Colonic mucosa (tissue), 4 donors: Measurements from ENCODE around the gene CCL26. TPM values are rescaled to one million over a fixed set of nuclear protein-coding genes. Genes with fewer than 3 reads are reported as not detected.
"Not testable (repeated sequence)": the region's sequence is repeated elsewhere in the genome, so short reads cannot be mapped to it uniquely, and the experiment has no call there.

Source experiments
- DNase-seq: peaks from one replicate; pipeline ENCODE4 v3.0.0-alpha.2; 2020
- H3K27ac ChIP-seq: fragments of 200-600 bp; one replicate; pipeline ENCODE4 v1.8.0; 2021
- H3K27me3 ChIP-seq: fragments of 200-600 bp; one replicate; pipeline ENCODE4 v1.8.0; 2021
- H3K36me3 ChIP-seq: fragments of 200-600 bp; one replicate; pipeline ENCODE4 v1.8.0; 2021
- H3K4me1 ChIP-seq: fragments of 200-600 bp; one replicate; pipeline ENCODE4 v1.8.0; 2021; ENCODE audit warnings: mild to moderate bottlenecking
- H3K4me3 ChIP-seq: fragments of 200-600 bp; one replicate; pipeline ENCODE4 v1.8.0; 2021
- H3K9ac ChIP-seq, 2 donors: one replicate each; pipeline ENCODE4 v1.7.0; 2013; ENCODE audit warnings: control low read depth in 2 of 2, low read depth in 2 of 2, low read length in 2 of 2
- H3K9me3 ChIP-seq: fragments of 200-600 bp; one replicate; pipeline ENCODE4 v1.8.0; 2021
- intact Hi-C: fragments of 100-400 bp; cut with DNase I; formaldehyde crosslinking; loops from one replicate; pipeline ENCODE4 v1.14.1; 2022
- total RNA-seq, 2 donors: library from RNA; stranded (reverse); fragmentation: NEBNext Ultra II Directional in 1 of 2; extraction: Animal tissue kit (Norgen Biotek cat#: 25700) in 1 of 2; gene quantifications; one replicate each; pipeline ENCODE4 v1.2.1, GENCODE V29; 2021
- TF ChIP-seq, protein P1 (sequence below): fragments of 200-600 bp; IDR thresholded peaks from one replicate; pipeline ENCODE4 v1.8.0; 2022; ENCODE audit warnings: antibody characterized with exemption, mild to moderate bottlenecking
- donor health status: healthy.
- donor health status: DM: no; HTN: no; CAD: no.
- donor health status: DM: no; HTN: no; CAD: no.

The CCL26 gene
- total RNA-seq, 2 donors from 2014 or later: 0.82 to 0.91 TPM

DNA sequence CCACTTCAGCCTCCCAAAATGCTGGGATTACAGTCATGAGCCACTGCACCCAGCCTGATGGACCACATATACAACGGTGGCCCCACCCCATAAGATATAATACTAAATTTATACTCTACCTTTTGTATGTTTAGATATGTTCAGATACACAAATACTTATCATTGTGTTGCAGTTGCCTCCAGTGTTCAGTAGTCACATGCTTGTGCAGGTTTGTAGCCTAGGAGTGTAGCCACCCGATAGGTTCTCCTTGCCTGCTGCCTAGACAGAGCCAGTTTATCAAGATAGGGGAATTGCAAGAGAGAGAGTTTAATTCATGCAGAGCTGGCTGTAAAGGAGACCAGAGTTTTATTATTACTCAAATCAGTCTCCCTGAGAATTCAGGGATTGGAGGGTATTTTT, 32.0 kb upstream of the CCL26 start:
- TF ChIP-seq, protein P1, sequence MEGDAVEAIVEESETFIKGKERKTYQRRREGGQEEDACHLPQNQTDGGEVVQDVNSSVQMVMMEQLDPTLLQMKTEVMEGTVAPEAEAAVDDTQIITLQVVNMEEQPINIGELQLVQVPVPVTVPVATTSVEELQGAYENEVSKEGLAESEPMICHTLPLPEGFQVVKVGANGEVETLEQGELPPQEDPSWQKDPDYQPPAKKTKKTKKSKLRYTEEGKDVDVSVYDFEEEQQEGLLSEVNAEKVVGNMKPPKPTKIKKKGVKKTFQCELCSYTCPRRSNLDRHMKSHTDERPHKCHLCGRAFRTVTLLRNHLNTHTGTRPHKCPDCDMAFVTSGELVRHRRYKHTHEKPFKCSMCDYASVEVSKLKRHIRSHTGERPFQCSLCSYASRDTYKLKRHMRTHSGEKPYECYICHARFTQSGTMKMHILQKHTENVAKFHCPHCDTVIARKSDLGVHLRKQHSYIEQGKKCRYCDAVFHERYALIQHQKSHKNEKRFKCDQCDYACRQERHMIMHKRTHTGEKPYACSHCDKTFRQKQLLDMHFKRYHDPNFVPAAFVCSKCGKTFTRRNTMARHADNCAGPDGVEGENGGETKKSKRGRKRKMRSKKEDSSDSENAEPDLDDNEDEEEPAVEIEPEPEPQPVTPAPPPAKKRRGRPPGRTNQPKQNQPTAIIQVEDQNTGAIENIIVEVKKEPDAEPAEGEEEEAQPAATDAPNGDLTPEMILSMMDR: no peak
- H3K27me3 ChIP-seq: no peaks in the 10 kb centered on the region
- H3K9ac ChIP-seq: no peak overlapping the region
- no peaks in the 10 kb centered on the region for H3K36me3 ChIP-seq
- no peak overlapping the region for H3K27ac ChIP-seq
- intact Hi-C loops: no loop called here
- no peak overlapping the region for H3K4me3 ChIP-seq
- no peaks in the 10 kb centered on the region for H3K4me1 ChIP-seq
- DNase-seq: no peak
- no peaks in the 10 kb centered on the region for H3K9me3 ChIP-seq

DNA sequence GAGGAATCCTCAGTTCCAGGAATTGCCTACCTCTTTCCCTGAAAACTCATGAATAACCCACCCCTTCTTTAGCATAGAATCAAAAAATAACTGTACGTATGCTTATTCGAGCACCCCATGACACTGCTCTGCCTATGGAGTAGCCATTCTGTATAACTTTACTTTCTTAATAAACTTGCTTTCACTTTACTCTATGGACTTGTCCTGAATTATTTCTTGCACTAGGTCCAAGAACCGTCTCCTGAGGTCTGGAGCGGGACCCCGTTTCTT, 30.5 kb upstream of the CCL26 start:
- DNase-seq: no peak
- Histone ChIP-seq H3K9ac (no peak overlapping the region), H3K4me3 (no peak overlapping the region), H3K27me3 (no peaks in the 10 kb centered on the region), H3K27ac (no peak overlapping the region), H3K9me3 (no peaks in the 10 kb centered on the region), H3K36me3 (no peaks in the 10 kb centered on the region), H3K4me1 (no peaks in the 10 kb centered on the region)
- TF ChIP-seq, protein P1: no peak
- intact Hi-C loops: no loop called here

DNA sequence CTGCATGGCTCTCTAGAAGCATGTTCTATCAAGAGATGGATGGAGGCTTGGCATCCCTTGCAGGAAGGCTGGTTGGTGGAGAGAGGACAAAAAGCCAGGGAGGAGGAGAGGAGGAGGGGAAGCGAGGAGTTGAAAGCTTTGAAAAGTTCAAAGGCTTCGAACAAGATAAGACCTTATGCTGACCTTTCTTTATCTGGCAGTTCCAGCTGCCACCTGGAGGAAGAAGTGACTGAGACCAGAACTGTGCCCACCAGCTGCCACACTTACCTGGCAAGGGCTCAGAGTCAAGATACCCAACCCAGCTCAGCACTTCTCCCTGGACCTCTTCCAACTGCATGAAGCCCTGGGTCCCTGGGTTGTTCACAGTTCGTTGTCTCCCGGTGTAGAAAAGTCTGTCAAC, 26.8 kb upstream of the CCL26 start:
- intact Hi-C loops: no loop called here
- DNase-seq: peak; percentile 48
- Histone ChIP-seq H3K27me3 (no peaks in the 10 kb centered on the region), H3K27ac (no peak overlapping the region), H3K9ac (no peak overlapping the region), H3K4me3 (no peak overlapping the region), H3K4me1 (no peaks in the 10 kb centered on the region), H3K9me3 (no peaks in the 10 kb centered on the region), H3K36me3 (no peaks in the 10 kb centered on the region)
- TF ChIP-seq, protein P1: no peak

DNA sequence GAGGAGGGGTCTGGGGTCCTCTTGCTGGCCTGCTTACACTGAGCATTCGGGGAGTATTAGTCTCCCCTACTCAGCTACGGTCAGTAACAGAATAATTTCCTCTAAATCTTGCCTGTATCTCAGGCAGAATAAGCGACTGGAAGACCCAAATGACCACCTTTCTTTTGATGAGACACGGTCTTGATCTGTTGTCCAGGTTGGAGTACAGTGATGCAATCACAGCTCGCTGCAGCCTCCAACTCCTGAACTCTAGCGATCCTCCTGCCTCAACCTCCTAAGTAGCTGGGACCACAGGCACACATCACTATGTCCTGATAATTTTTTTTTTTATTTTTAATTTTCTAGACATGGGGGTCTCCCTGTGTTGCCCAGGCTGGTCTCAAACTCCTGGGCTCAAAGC, 24.4 kb upstream of the CCL26 start:
- Histone ChIP-seq H3K9ac (no peak overlapping the region), H3K27me3 (no peaks in the 10 kb centered on the region), H3K36me3 (no peaks in the 10 kb centered on the region), H3K9me3 (no peaks in the 10 kb centered on the region), H3K4me3 (no peak overlapping the region), H3K4me1 (no peaks in the 10 kb centered on the region), H3K27ac (no peak overlapping the region)
- intact Hi-C loops: no loop called here
- TF ChIP-seq, protein P1: no peak
- no peak for DNase-seq

DNA sequence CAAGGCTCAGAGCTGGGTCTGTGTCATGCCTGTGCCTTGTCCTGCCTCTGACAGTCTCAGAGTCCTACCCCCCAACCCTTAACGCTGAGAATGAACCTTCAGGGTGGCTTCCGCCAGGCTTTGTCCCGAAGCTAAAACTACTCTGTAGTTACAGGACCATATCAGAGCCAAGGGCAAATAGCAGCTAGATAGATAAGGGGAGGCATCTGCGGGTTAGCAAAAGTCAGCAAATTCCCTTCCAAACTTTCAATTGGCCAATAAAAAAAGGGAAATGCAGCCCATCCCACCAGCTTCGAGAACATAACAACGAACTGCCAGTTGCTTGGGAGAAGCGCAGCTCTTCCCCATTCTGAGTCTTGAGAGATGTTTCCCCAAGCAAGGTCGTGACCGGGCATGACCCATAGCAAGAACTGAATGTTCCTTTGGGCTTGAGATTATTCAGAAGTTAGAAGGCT, 23.8 kb upstream of the CCL26 start:
- Histone ChIP-seq H3K4me3 (no peak overlapping the region), H3K27ac (no peak overlapping the region), H3K36me3 (no peaks in the 10 kb centered on the region), H3K9ac (peak overlapping the region in 1 of 2 donors; percentile 2), H3K9me3 (no peaks in the 10 kb centered on the region), H3K4me1 (no peaks in the 10 kb centered on the region), H3K27me3 (no peaks in the 10 kb centered on the region)
- TF ChIP-seq, protein P1: no peak
- DNase-seq: peak; percentile 27
- intact Hi-C loops: no loop called here

DNA sequence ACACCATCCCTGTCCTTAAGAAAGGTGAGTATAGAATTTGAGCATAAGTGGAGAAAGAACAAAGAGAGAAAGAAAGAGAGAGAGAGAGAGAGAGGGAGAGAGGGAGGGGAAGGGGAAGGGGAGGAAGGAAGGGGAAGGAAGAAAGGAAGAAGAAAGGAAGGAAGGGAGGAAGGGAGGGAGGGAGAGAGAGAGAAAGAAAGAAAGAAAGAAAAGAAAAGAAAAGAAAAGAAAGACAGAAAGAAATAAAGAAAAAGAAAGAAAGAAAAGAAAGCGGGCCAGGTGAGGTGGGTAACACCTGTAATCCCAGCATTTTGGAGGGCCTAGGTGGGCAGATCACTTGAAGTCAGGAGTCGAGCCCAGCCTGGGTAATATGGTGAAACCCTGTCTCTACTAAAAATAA, 21.7 kb upstream of the CCL26 start:
- no peak for DNase-seq

DNA sequence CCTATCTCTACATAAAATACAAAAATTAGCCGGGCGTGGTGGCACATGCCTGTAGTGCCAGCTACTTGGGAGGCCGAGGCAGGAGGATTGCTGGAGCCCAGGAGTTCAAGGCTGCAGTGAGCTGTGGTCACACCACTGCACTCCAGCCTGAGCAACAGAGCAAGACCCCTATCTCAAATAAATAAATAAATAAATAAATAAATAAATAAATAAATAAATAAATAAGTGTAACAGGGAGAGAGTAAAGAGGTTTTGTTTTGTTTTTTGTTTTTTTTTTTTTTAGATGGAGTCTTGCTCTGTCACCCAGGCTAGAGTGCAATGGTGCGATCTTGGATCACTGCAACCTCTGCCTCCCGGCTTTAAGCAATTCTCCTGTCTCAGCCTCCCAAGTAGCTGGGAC, 20.6 kb upstream of the CCL26 start:
- H3K9ac ChIP-seq, H3K4me1 ChIP-seq, H3K36me3 ChIP-seq, H3K4me3 ChIP-seq, H3K27me3 ChIP-seq, DNase-seq, H3K9me3 ChIP-seq, intact Hi-C loops, H3K27ac ChIP-seq: not testable (repeated sequence)

More for the DNA sequence above, 21.7 kb upstream of the CCL26 start:
- intact Hi-C loops: no loop called here
- Histone ChIP-seq H3K4me1 (no peaks in the 10 kb centered on the region), H3K9ac (no peak overlapping the region), H3K36me3 (no peaks in the 10 kb centered on the region), H3K9me3 (no peaks in the 10 kb centered on the region), H3K27me3 (no peaks in the 10 kb centered on the region), H3K27ac (no peak overlapping the region), H3K4me3 (no peak overlapping the region)
- TF ChIP-seq, protein P1: no peak
